Measurements from ENCODE around the gene ARID1B.
A peak's percentile ranks its signal among the peaks of the same experiment; 100 is the strongest.

The ARID1B gene

DNA sequence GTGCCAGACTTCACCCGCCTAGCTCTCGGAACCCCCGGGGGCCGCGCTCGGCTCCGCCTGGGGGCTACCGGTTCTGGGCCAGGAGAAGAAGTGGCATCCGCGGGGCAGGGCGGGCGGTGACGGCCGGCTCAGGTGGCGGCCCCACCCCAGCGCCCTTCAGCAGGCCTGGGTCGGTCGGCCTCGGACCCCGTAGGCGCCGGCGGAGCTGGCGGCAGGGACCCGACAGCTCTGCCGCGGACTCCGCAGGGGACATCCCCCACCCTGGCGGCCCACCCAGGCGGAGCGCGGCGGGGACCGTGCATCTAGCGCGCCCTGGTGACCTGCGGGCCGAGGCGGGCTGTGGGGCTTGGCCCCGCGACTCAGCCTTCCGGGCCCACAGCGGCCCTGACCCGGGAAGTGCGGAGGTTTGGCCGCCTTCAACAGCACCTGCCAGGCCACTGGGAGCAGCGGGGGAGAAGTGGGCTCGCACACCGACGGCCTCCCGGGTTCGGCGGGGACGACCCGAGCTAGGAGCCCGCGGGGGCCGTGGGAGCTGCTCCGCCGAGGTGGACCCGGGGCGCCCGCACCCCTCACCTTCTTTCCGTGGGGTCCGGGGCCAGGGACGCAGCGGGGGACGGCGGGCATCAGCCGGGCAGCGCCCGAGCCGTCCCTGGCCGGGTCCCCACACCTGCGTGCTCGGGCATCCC is 459.0 kb downstream of the ARID1B start:
- no peak for DNase-seq

DNA sequence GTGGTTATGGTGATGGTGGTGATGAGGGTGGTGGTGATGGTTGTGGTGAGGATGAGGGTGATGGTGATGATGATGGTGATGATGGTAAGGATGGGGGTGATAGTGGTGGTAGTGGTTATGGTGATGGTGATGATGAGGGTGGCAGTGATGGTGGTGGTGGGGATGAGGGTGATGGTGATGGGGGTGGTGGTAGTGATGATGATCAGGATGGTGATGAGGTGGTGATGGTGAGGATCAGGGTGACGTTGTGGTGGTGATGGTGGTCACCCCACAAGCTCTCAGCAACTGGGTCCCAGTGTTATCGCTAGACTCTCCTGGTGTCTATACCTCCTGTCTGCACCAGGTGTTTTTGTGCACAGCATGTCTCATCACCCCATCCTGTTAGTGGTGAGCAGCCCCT is 461.2 kb downstream of the ARID1B start:
- DNase-seq: no peak

DNA sequence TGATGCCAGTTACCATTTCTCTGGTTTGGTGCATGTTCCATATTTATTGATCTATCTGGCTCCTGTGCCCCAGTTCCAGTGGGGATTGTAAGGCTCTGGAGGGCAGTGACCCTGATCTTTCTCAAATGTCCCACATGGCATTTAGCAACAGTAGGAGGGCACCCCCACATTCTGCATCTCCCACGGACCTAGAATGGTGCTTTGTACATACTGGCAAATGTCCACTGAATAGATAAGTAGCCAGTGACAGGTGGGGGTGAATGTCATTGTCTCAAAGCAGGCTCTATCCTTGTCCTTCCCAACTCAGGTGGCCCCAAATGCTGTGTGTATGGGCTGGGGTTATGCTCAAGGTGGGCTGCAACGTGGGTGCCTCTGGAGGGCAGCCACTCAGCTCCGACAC is 462.0 kb downstream of the ARID1B start:
- DNase-seq: no peak

DNA sequence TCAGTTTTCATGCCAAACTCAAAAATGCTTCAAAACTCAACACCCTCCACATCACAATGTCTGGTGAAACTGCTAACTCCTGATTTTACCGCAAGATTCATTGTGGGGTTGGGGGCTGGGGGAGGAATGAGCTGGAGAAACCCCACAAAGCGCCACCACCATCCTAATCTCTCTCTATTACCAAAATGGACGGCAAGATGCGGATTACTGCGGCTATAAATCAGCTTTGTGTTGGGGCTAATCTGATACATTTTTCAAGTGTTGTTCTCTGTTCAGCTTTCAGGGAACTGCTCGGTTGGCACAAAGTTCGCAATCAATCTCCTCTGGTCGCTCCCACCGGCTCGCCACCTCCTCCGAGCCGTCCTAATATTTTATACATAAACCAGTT is 462.5 kb downstream of the ARID1B start:
- no peak for DNase-seq

DNA sequence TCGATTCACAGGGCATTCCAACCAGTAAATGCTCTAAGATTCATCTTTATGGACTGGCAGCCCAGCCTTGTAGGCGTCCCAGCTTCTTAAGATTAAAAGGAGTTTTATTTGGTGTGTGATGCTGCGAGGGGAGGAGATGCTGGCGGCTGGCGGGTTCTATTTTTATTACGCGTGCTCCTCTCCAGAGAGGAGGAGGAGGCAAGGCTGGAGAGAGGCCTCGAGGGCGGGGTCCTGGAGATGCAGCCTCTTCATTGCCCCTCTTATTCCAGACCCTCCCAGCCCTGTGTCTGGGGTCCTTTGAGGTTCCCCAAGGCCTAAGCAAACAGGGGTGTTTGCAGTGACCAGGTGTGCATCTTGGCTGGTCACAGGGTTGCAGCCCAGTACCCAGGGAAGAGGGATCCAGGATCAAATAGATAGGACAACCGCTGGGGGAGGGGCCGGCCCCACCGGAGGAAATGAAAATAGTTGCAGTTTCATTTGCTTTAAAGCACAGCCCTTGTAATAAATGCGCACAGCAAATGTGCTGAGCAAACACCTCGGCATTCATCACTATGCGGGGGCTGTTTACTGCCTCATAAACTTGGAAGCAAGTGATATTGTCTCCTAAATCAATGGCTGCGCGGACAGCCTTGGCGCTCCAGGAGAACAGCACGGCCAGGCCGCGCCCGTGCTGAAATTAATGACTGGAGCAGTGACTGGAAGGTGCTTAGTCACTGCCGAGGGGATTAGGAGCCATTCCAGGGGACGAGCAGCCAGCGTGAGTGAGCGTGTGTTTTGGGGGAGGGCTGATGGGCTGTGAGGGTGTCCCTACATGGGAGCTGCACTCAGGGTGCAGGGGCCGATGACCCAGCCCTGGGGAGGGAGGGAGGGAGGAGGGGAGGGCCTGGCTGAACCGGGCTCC is 463.1 kb downstream of the ARID1B start:
- peak; percentile 94 for DNase-seq

DNA sequence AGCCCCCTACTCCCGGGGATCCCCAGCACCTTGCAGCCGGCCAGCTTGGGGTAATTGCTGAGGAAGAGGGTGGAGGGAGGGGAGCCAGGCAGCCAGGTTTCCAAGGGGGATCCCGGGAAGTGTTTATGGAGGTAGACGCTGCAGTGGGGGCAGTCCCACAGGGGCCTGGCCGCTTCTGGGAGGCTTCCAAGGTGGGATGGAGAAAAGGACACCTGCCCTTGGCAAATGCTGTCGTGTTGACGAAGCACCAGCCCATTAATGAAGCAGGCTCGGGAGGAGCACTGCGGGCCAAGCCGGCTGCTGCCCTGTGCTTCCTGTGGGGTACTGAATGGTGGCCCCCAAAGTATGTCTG is 463.8 kb downstream of the ARID1B start:
- DNase-seq: no peak

DNA sequence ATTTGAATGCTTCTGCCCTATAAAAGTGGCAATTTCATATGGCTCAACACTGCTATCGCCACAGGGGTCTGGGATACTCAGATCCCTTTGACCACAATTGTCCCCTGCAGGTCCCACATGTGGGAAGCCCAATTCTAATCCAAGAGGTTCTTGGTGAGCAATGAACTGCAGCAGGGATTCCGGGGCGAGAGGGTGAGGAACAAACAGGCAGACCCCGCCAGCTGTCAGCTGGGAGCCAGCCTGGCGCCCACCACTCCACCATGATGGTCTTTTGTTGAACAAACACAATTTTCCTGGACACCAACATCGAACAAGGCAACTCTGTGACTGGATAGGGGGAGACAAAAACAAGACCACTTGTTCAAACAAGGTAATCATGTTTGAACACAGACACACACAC is 465.6 kb downstream of the ARID1B start:
- no peak for DNase-seq

DNA sequence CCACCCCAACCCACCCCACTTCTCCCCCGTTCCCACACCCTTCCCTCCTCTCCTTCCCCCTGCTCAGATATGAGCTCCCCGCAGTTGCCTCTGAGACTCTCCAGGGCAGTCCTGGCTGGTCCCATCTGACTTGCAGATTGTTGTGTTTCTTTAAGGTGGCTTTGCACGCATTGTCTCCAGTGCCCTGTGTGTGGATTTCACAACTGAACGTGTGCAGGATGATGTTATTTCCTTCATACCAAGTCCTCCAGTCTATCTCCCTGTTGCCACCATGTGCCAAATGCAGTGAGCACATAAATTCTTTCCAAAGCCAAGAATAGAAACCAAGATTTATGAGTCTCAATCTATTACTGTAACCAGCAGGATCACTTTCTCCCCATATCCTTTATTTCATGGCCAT is 467.0 kb downstream of the ARID1B start:
- peak; percentile 95 for DNase-seq

DNA sequence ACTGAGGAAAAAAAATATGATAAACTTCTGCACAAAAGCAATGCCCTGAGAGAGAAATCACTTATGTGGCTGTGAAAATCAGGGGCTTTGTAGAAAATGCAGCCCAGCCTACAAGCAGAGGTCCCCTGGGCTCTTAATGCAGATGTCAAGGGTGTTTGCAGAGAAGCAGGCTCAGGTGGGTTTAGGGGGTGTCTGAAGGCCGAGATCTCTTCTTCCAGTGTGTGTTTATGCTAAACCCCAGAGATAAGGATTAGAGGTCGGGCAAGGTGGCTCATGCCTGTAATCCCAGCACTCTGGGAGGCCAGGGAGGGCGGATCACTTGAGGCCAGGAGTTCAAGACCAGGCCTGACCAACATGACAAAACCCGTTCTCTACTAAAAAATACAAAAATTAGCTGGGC is 467.6 kb downstream of the ARID1B start:
- DNase-seq: no peak

DNA sequence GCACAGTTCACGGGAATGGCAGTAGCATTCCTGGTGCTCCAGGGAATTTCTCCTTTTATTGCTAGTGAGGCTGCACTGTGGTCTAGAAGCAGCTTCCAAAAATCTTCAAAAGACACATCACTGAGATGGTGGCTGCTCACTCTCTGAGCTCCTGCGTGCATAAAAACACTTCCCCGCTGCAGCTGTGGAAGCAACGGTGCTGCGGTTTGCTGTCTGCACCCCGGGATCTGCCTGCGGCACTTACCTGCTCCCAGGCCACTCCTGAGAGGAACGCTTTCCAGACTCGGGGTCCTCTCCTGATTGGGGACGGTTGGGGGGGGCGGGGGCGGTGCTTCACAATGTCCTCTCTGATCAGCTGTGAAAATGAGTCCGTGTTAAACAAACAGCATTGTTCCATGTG is 468.3 kb downstream of the ARID1B start:
- DNase-seq: no peak

DNA sequence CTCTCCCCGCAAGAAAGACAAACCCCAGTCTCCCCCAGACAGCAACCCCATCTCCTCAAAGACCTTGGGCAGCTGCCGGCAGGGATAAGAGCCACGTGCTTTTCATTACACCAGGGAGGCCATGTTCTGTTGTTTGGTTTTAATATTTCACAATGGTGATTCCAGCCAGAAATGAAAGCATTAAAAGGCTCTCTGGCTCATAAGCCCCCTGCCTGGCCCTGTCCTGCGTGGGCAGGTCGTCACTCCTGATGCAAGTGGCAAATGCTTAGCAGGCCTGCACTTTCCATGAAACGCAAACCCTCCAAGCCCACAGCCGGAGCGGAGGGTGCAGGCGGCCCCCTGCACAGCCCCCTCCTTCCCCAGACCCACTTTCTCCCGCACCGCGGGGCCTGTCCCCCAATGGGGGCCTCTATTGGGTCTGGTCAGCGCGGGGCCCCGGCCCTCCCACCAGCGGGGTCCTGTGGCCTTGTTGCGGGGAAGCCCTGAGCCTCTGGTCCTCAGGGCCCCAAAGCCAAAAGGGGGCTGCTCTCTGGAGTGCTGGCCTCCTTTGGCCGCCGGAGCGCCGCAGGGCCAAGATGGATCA is 469.0 kb downstream of the ARID1B start:
- DNase-seq: peak; percentile 79

DNA sequence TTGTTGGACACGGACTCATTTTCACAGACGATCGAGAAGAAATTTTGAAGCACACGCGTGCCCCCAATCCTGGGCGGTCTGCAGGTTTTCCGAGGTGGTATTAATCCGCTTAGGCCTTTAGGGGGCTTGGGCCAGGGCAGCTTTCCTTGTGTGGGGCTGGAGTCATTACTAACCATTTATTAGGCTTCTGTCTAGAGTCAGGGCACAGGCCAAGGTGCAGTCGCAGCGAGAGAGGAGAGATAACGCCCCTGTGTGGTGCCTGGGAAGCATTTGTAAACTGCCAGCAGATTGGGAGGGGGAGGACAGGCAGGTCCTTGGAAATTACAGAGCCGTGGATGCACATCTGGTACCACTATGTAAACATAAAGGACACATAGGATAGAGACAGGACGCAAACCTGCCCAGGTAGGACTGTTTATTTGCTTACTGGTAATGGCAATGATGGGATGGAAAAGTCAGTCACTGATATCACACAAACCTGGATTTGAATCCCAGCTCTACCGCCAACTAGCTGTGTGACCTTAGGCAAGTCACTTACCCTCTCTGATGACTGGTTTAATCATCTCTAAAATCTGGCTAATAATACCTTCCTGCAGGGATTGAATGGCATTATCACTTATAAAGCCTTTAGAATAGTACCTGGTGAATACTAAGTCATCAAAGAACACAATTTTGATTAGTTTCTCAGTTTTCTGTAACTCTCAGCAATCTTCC is 469.8 kb downstream of the ARID1B start:
- DNase-seq: no peak

DNA sequence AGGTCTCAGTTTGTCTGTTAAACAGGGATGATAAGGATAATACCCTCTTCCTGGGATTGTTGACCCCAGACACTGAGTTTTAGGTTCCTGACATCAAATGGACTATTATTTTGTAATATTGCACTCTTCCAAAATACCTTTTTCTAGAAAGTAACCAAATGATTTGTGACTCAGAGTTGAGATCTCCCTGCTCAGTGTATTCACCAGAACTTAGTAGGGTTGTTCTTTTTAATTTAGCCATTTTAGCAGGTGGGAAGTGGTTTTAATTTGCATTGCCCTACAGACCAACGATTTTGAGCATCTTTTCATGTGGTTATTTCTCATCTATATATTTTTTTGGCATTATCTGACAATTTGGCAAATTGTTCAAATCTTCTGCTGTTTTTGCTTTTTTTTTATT is 471.1 kb downstream of the ARID1B start:
- no peak for DNase-seq

DNA sequence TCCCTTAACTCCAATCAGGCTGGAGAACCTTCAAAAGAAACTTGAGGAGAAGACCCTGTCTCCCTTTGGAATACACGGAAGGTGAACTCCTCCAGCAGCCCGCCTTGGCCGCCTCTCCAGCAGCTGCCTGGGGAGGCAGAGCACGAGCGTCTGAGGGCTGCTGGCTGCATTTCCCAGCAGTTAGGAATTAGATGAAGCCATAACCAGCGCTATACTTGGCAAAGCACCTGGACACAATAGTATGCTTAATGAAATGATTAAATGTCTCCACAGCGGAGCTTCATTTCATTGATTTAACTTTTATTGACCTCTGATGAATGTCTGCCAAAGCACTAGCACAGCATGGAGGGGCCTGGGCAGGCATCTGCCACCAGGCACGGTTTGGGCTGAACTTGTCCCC is 472.6 kb downstream of the ARID1B start:
- no peak for DNase-seq

DNA sequence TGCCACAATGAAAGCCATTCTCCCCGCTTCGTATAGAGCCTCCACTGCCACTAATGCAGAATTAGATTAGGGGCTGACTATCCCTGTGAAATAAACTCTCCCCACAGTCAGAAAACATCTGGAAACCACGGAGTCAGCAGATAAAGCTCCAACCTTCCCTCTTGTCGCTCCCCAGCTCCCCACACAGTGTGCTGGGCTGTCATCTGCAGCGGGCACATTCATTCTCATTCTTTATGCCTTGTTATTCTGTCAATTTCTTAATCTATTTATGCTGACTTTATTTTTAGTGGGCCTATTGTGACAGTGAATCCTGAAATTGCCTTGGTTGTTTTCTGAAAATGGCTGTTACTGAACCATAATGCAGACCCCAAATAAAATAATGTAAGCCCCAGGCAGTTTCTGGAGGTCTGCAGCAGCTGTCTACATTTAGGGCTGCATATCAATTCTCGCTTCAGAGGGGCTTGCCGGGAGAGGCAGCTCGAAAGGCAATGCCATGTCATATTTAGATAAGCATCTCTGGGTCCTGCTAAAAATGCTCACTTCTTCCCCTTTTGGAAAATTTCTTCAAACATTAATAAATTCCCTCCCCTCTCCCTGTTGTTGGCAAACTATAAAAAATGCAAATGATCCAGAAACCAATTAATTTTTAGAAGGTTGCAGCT is 474.5 kb downstream of the ARID1B start:
- DNase-seq: no peak

DNA sequence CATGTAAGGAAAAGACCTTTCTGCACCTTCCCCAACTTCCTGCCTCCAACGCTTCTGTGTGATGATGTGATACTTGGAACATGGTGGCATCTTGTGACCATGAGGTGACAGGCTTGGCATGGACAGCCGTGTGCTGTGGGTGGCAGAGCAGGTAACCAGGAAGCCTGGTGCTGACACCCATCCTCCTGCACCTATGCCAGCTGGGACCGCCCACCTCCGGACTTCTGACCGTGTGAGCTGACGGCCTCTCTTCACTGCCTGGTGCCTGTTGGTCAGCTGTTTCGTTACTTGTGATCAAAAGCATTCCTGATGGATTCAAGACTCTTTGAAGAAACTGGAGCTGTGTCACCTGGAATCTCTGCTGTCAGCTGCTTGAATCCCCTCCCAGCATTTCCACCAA is 475.8 kb downstream of the ARID1B start:
- DNase-seq: no peak

DNA sequence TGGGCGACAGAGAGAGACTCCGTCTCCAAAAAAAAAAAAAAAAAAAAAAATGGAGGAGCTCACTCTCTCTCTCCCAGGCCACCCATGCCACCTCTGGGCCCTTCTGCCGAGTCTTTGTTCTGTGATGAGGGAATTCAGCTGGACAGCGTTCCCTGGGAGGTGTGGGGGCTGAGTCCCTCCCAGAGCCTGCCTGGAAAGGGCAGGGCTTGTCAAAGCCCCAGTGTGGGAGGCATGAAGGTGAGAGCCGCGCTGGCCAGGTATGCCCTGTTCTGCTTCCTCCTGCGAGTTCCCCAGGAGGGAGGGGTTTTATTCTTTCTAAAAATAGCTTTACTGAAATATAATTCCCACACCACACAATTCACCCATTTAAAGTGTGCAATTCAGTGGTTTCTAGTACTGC is 476.5 kb downstream of the ARID1B start:
- DNase-seq: no peak

DNA sequence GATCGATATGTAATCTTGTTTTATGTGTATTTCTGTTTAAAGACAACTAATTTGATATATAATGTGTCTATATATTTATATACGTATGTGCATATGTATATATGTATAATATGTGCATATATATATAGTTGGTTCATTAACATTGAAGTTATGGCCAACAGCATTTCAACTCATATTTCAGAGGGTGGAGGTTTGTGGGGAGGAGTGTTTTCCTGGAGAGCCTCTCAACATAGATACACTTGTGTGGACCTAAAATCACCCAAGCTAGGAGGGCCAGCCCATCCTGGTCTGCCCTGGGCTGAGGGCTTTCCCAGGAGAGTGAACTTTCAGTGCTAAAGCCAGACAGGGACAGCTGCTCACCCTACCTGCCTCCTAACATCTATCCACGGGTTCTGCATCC is 477.4 kb downstream of the ARID1B start:
- DNase-seq: no peak

DNA sequence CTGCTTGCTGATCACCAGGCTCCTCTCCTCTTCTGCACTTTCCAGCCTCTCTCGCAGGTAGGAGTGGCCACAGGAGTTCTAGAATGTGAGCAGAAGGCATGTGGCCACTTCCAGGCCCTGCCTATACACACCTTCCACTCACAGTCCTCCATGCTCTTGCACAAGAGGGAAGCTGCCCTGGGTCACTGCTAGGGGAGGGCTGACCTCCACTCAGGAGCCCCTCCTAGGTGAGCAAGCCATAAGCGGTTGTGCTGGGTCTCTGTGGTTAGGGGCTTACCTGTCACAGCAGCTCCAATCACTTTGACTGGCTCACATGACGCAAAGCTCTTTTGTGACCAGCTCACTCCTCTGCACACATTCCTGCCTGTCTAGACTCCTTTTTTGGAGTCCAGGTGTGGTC is 477.9 kb downstream of the ARID1B start:
- no peak for DNase-seq

DNA sequence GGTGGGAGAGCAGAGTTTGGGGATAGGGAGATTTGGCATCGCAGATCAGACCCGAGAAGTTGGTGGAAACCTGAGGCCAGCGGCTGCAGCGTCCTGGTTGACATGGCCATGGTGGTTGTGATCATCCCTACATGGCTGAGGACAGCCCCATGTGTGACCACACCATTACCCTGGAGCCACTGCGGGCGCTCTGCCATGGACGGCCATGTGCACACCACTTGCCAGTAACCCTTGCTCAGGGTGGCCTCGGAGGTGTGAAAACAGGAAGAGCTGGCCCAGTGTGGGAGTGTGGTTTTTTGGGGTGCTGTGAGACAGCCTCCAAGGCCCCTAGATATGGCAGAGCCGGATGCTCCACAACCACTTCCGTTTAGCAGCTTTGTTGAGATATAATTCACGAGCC is 481.7 kb downstream of the ARID1B start:
- no peak for DNase-seq

DNA sequence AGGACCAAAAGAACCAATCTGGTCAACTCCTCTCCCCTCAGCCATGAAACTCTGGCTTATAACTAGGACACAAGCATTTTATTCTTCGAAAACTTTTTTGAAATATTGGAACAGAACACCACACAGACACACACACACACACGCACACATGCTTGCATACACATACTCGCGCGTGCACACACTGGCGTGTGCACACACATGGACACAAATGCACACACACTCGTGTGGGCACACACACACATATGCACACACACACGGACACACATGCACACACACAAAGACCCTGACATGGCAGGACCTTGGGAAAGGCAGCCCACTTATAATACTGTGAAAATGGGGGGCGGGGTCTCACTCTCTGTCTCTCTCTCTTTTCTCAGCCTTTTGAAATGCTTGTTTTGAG is 482.3 kb downstream of the ARID1B start:
- DNase-seq: no peak
